HepG2 (cell line): ENCODE results near the gene PDK2. TPM values are rescaled to one million over a fixed set of nuclear protein-coding genes. Genes with fewer than 3 reads are reported as not detected.

Experiments used
- CBX1 ChIP-seq: IDR thresholded peaks from one replicate; pipeline ENCODE4 v1.6.1; 2016; ENCODE audit warnings: antibody characterized with exemption, low read depth
- CREM ChIP-seq, 2 experiments: sonication (generic) in 1 of 2; formaldehyde crosslinking in 1 of 2; IDR thresholded peaks; 2 replicates each; pipeline versions ENCODE4 v1.4.0 to v1.6.1; 2016 to 2020; ENCODE audit warnings: antibody characterized with exemption in 1 of 2, mild to moderate bottlenecking in 1 of 2, missing genetic modification reagents in 1 of 2
- HDAC2 ChIP-seq: sonication (generic); formaldehyde crosslinking; IDR thresholded peaks from 2 replicates; pipeline ENCODE4 v1.4.0; 2020; ENCODE audit warnings: missing genetic modification reagents
- MYPOP ChIP-seq: sonication (generic); formaldehyde crosslinking; IDR thresholded peaks from 2 replicates; pipeline ENCODE4 v1.8.1; 2023; ENCODE audit warnings: mild to moderate bottlenecking, moderate library complexity, missing genetic modification reagents
- SOX6 ChIP-seq, 2 experiments: fragments of 450-650 bp in 1 of 2; sonication (generic) in 1 of 2; formaldehyde crosslinking in 1 of 2; IDR thresholded peaks; 2 replicates each; pipeline versions ENCODE4 v1.4.0 to v1.6.1; 2017 to 2020; ENCODE audit warnings: antibody characterized with exemption in 1 of 2, mild to moderate bottlenecking in 1 of 2, missing genetic modification reagents in 1 of 2
- TFE3 ChIP-seq: IDR thresholded peaks from 2 replicates; pipeline ENCODE4 v1.6.1; 2016
- ZBTB4 ChIP-seq: sonication (generic); formaldehyde crosslinking; IDR thresholded peaks from 2 replicates; pipeline ENCODE4 v1.4.0; 2020; ENCODE audit warnings: missing genetic modification reagents, mild to moderate bottlenecking, borderline replicate concordance
- ZFX ChIP-seq: sonication (generic); formaldehyde crosslinking; IDR thresholded peaks from 2 replicates; pipeline ENCODE4 v1.4.0; 2020; ENCODE audit warnings: mild to moderate bottlenecking, low read depth, missing genetic modification reagents, moderate library complexity
- ZMYM3 ChIP-seq: sonication (generic); formaldehyde crosslinking; IDR thresholded peaks from 2 replicates; pipeline ENCODE4 v1.5.1; 2020; ENCODE audit warnings: mild to moderate bottlenecking, missing genetic modification reagents
- ZNF124 ChIP-seq: sonication (generic); formaldehyde crosslinking; IDR thresholded peaks from 2 replicates; pipeline ENCODE4 v1.4.0; 2020; ENCODE audit warnings: missing genetic modification reagents
- ZNF256 ChIP-seq: sonication (generic); formaldehyde crosslinking; conservative IDR thresholded peaks from 2 replicates; pipeline ENCODE4 v1.4.0; 2020; ENCODE audit warnings: missing genetic modification reagents
- ZNF3 ChIP-seq: IDR thresholded peaks from 2 replicates; pipeline ENCODE4 v1.7.0; 2017; ENCODE audit warnings: inconsistent platforms
- ZNF614 ChIP-seq: IDR thresholded peaks from 2 replicates; pipeline ENCODE4 v1.6.1; 2018; ENCODE audit warnings: missing biosample characterization, missing genetic modification reagents, inconsistent platforms, borderline replicate concordance
- ZNF674 ChIP-seq: sonication (generic); formaldehyde crosslinking; IDR thresholded peaks from 2 replicates; pipeline ENCODE4 v1.5.0; 2020; ENCODE audit warnings: low read depth, mild to moderate bottlenecking, missing genetic modification reagents
- ZNF792 ChIP-seq: IDR thresholded peaks from 2 replicates; pipeline ENCODE4 v1.6.1; 2016
- polyA plus RNA-seq, 8 experiments: library from polyadenylated mRNA; depleted of rRNA in 3 of 8; stranded (reverse) in 7 of 8; unstranded in 1 of 8; fragments of >200 nt; fragmentation: Illumina TruSeq in 4 of 8; extraction: Trizol in 4 of 8; gene quantifications; 2 replicates each; pipeline versions ENCODE4 v1.2.1 to v1.2.3, GENCODE V29; 2011 to 2016; ENCODE audit warnings: low read depth in 4 of 8, missing spikeins in 1 of 8, mixed read lengths in 1 of 8; ENCODE audit not compliant: insufficient read depth in 1 of 8
- total RNA-seq, 5 experiments: library from RNA; depleted of rRNA; stranded (reverse); fragments of >200 nt; fragmentation: Illumina TruSeq; extraction: Trizol; gene quantifications; 2 replicates each; pipeline ENCODE4 v1.2.3, GENCODE V29; 2016; ENCODE audit warnings: low read depth in 1 of 5
- TF ChIP-seq, protein P1 (sequence below): fragments of 450-650 bp; IDR thresholded peaks from 2 replicates; pipeline ENCODE4 v1.6.1; 2017; ENCODE audit warnings: mild to moderate bottlenecking
- TF ChIP-seq, protein P2 (sequence below): sonication (generic); formaldehyde crosslinking; IDR thresholded peaks from 2 replicates; pipeline ENCODE4 v1.4.0; 2020; ENCODE audit warnings: missing genetic modification reagents
- TF ChIP-seq, protein P3 (sequence below): IDR thresholded peaks from 2 replicates; pipeline ENCODE4 v1.6.1; 2016; ENCODE audit warnings: low read depth, control low read depth

The PDK2 gene
- total and polyA plus RNA-seq, 2 of the 13 experiments (the other 11 are each of a cell fraction or from before 2014, with no cell fraction given), result 18.5 to 59.7 TPM

GRCh38 chr17:50094243-50094752 is 853 bp upstream of the PDK2 start (continued):
- peak; percentile 13; the same call in 1 of the 2 replicates for TF ChIP-seq ZNF124 (CRISPR knock-in tag)
- TF ChIP-seq ZNF674 (CRISPR knock-in tag), result peak; percentile 4; the same call in 1 of the 2 replicates
- no peak for TF ChIP-seq ZNF3
- TF ChIP-seq ZNF614 (CRISPR knock-in tag), result peak; percentile 64; the same call in 1 of the 2 replicates
- TF ChIP-seq SOX6 (IDR thresholded peaks at IDR 0.05), result no peak
- TF ChIP-seq SOX6 (CRISPR knock-in tag; IDR thresholded peaks at IDR 0.05), result no peak
- TF ChIP-seq, protein P1, sequence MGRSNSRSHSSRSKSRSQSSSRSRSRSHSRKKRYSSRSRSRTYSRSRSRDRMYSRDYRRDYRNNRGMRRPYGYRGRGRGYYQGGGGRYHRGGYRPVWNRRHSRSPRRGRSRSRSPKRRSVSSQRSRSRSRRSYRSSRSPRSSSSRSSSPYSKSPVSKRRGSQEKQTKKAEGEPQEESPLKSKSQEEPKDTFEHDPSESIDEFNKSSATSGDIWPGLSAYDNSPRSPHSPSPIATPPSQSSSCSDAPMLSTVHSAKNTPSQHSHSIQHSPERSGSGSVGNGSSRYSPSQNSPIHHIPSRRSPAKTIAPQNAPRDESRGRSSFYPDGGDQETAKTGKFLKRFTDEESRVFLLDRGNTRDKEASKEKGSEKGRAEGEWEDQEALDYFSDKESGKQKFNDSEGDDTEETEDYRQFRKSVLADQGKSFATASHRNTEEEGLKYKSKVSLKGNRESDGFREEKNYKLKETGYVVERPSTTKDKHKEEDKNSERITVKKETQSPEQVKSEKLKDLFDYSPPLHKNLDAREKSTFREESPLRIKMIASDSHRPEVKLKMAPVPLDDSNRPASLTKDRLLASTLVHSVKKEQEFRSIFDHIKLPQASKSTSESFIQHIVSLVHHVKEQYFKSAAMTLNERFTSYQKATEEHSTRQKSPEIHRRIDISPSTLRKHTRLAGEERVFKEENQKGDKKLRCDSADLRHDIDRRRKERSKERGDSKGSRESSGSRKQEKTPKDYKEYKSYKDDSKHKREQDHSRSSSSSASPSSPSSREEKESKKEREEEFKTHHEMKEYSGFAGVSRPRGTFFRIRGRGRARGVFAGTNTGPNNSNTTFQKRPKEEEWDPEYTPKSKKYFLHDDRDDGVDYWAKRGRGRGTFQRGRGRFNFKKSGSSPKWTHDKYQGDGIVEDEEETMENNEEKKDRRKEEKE, result no peak
- no peak for TF ChIP-seq ZBTB4 (CRISPR knock-in tag)
- TF ChIP-seq, protein P2, sequence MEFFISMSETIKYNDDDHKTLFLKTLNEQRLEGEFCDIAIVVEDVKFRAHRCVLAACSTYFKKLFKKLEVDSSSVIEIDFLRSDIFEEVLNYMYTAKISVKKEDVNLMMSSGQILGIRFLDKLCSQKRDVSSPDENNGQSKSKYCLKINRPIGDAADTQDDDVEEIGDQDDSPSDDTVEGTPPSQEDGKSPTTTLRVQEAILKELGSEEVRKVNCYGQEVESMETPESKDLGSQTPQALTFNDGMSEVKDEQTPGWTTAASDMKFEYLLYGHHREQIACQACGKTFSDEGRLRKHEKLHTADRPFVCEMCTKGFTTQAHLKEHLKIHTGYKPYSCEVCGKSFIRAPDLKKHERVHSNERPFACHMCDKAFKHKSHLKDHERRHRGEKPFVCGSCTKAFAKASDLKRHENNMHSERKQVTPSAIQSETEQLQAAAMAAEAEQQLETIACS (CRISPR knock-in tag), result no peak
- peak; percentile 51; the same call in 1 of the 2 replicates for TF ChIP-seq ZFX (CRISPR knock-in tag)
- 0 out of 2 replicates have a peak, but pooled peaks have one; percentile 11 for TF ChIP-seq CREM (IDR thresholded peaks at IDR 0.05)
- no peak for TF ChIP-seq CREM (CRISPR knock-in tag; IDR thresholded peaks at IDR 0.05)
- no peak for TF ChIP-seq TFE3
- peak; percentile 45; the same call in 1 of the 2 replicates for TF ChIP-seq ZMYM3 (CRISPR knock-in tag)
- TF ChIP-seq ZNF256 (CRISPR knock-in tag), result no peak
- 0 out of 2 replicates have a peak, but pooled peaks have one; percentile 13 for TF ChIP-seq MYPOP (CRISPR knock-in tag)
- TF ChIP-seq, protein P3, sequence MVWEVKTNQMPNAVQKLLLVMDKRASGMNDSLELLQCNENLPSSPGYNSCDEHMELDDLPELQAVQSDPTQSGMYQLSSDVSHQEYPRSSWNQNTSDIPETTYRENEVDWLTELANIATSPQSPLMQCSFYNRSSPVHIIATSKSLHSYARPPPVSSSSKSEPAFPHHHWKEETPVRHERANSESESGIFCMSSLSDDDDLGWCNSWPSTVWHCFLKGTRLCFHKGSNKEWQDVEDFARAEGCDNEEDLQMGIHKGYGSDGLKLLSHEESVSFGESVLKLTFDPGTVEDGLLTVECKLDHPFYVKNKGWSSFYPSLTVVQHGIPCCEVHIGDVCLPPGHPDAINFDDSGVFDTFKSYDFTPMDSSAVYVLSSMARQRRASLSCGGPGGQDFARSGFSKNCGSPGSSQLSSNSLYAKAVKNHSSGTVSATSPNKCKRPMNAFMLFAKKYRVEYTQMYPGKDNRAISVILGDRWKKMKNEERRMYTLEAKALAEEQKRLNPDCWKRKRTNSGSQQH (CRISPR knock-in tag), result 0 out of 2 replicates have a peak, but pooled peaks have one; percentile 39
- TF ChIP-seq CBX1, result no peak
- peak; percentile 61; the same call in 1 of the 2 replicates for TF ChIP-seq HDAC2 (CRISPR knock-in tag)
- TF ChIP-seq ZNF792, result no peak
